Measurements from ENCODE around the gene GLRA1.
"Not testable (repeated sequence)": the region's sequence is repeated elsewhere in the genome, so short reads cannot be mapped to it uniquely, and the experiment has no call there.

Gene GLRA1

GRCh38 chr5:151811593-151812321 lies 112.9 kb downstream of the GLRA1 start:
- no peak for DNase-seq

- DNase-seq = no peak
Measured at GRCh38 chr5:151810897-151811296, 113.8 kb downstream of the GLRA1 start.

- DNase-seq = no peak
Measured at GRCh38 chr5:151810449-151810848, 114.2 kb downstream of the GLRA1 start.

GRCh38 chr5:151808451-151809169 lies 116.0 kb downstream of the GLRA1 start:
- no peak for DNase-seq

- DNase-seq = no peak
Measured at GRCh38 chr5:151805414-151806223, 119.0 kb downstream of the GLRA1 start.

- no peak for DNase-seq
Measured at GRCh38 chr5:151800532-151800931, 124.1 kb downstream of the GLRA1 start.

- no peak for DNase-seq
Measured at GRCh38 chr5:151799407-151799806, 125.2 kb downstream of the GLRA1 start.

- DNase-seq = no peak
Measured at GRCh38 chr5:151798674-151799073, 126.0 kb downstream of the GLRA1 start.

GRCh38 chr5:151795426-151795825 lies 129.2 kb downstream of the GLRA1 start:
- no peak for DNase-seq

- no peak for DNase-seq
Measured at GRCh38 chr5:151793358-151793757, 131.3 kb downstream of the GLRA1 start.

GRCh38 chr5:151787817-151788216 lies 136.8 kb downstream of the GLRA1 start:
- no peak for DNase-seq

- no peak for DNase-seq
Measured at GRCh38 chr5:151786468-151786867, 138.2 kb downstream of the GLRA1 start.

- DNase-seq = no peak
Measured at GRCh38 chr5:151784141-151784540, 140.5 kb downstream of the GLRA1 start.

GRCh38 chr5:151783664-151784063 lies 141.0 kb downstream of the GLRA1 start:
- DNase-seq = not testable (repeated sequence)

- DNase-seq = no peak
Measured at GRCh38 chr5:151781201-151781600, 143.4 kb downstream of the GLRA1 start.

- DNase-seq = no peak
Measured at GRCh38 chr5:151780348-151780747, 144.3 kb downstream of the GLRA1 start.

GRCh38 chr5:151779531-151780125 lies 145.0 kb downstream of the GLRA1 start:
- no peak for DNase-seq

GRCh38 chr5:151775025-151775606 lies 149.5 kb downstream of the GLRA1 start:
- DNase-seq = no peak

- DNase-seq = no peak
Measured at GRCh38 chr5:151773951-151774350, 150.7 kb downstream of the GLRA1 start.

- no peak for DNase-seq
Measured at GRCh38 chr5:151772846-151773561, 151.6 kb downstream of the GLRA1 start.

All from NCI-H2029 (cell line).